GM12891 (cell line): Measurements from ENCODE around the gene RAPGEF4.

Source experiments
- POLR2A ChIP-seq: IDR thresholded peaks from 2 replicates; pipeline ENCODE4 v1.6.1; 2011; ENCODE audit warnings: low read depth, low read length, control low read depth
- POLR2AphosphoS5 ChIP-seq: IDR thresholded peaks from 2 replicates; pipeline ENCODE4 v1.6.1; 2011; ENCODE audit warnings: low read depth, low read length, control low read depth
- TAF1 ChIP-seq: IDR thresholded peaks from 2 replicates; pipeline ENCODE4 v1.6.1; 2011; ENCODE audit warnings: low read depth, low read length, control low read depth

- TF ChIP-seq POLR2AphosphoS5, result no peak
- TF ChIP-seq POLR2A, result no peak
- no peak for TF ChIP-seq TAF1
Measured at GRCh38 chr2:173077506-173078177, 342.0 kb downstream of the RAPGEF4 start.
